Naive thymus-derived CD4-positive, alpha-beta T cell (primary cell): ENCODE results near the gene LANCL2. TPM values are rescaled to one million over a fixed set of nuclear protein-coding genes. Genes with fewer than 3 reads are reported as not detected.
"Not testable (repeated sequence)": the region's sequence is repeated elsewhere in the genome, so short reads cannot be mapped to it uniquely, and the experiment has no call there.

ENCODE experiments used
- ATAC-seq: fragments of 150-1000 bp; cut with Tn5 transposase; 2 replicates; pipeline ENCODE4 v1.10.0; 2021; ENCODE audit warnings: mild to moderate bottlenecking, moderate library complexity
- CTCF ChIA-PET: fragments of 350-600 bp; sonication (Branson Sonifier 250); formaldehyde crosslinking; loops from one replicate; lab custom pipeline; 2021; ENCODE audit warnings: antibody characterized with exemption; lab: Charles Lee
- POLR2A ChIA-PET: fragments of 350-600 bp; sonication (Branson Sonifier 250); formaldehyde crosslinking; loops from one replicate; lab custom pipeline; 2021; ENCODE audit warnings: antibody characterized with exemption, inconsistent platforms; lab: Charles Lee
- DNase-seq, 9 donors: peaks; one replicate each; pipeline versions ENCODE4 v3.0.0 to v3.0.0-alpha.2; 2020 to 2022; ENCODE audit warnings: mixed read lengths in 1 of 9
- H3K27ac ChIP-seq: one replicate; pipeline ENCODE4 v1.7.0; 2013; ENCODE audit warnings: mild to moderate bottlenecking, low read depth, low read length, moderate library complexity
- H3K27me3 ChIP-seq, 2 donors: one replicate each; pipeline ENCODE4 v1.7.0; 2013; ENCODE audit warnings: low read length in 2 of 2, mild to moderate bottlenecking in 2 of 2, moderate library complexity in 2 of 2; ENCODE audit not compliant: control insufficient read depth in 2 of 2, insufficient read depth in 2 of 2
- H3K36me3 ChIP-seq, 3 experiments: 1 replicate in 2 of 3; 2 replicates in 1 of 3; pipeline ENCODE4 v1.7.0; 2013; ENCODE audit warnings: low read length in 3 of 3, mild to moderate bottlenecking in 3 of 3, moderate library complexity in 1 of 3; ENCODE audit not compliant: insufficient read depth in 3 of 3, control insufficient read depth in 2 of 3
- H3K4me1 ChIP-seq, 2 donors: one replicate each; pipeline ENCODE4 v1.7.0; 2013; ENCODE audit warnings: low read length in 2 of 2, mild to moderate bottlenecking in 2 of 2, moderate library complexity in 1 of 2; ENCODE audit not compliant: control insufficient read depth in 2 of 2, insufficient read depth in 2 of 2
- H3K4me3 ChIP-seq: 2 replicates; pipeline ENCODE4 v1.7.0; 2013; ENCODE audit warnings: mild to moderate bottlenecking, low read length
- H3K9me3 ChIP-seq, 3 experiments: 1 replicate in 2 of 3; 2 replicates in 1 of 3; pipeline ENCODE4 v1.7.0; 2013; ENCODE audit warnings: low read length in 3 of 3; ENCODE audit not compliant: control insufficient read depth in 2 of 3
- H3K27ac Mint-ChIP-seq, 9 donors: one replicate each; pipeline ENCODE4 v1.8.0; 2020 to 2022; ENCODE audit warnings: mixed read lengths in 9 of 9, mild to moderate bottlenecking in 8 of 9, moderate library complexity in 5 of 9, inconsistent platforms in 2 of 9
- H3K27me3 Mint-ChIP-seq, 5 donors: one replicate each; pipeline ENCODE4 v1.8.0; 2021 to 2022; ENCODE audit warnings: mixed read lengths in 5 of 5, mild to moderate bottlenecking in 1 of 5
- H3K36me3 Mint-ChIP-seq, 5 donors: one replicate each; pipeline ENCODE4 v1.8.0; 2020 to 2022; ENCODE audit warnings: mixed read lengths in 5 of 5, mild to moderate bottlenecking in 3 of 5, inconsistent platforms in 1 of 5
- H3K4me1 Mint-ChIP-seq, 7 donors: one replicate each; pipeline ENCODE4 v1.8.0; 2020 to 2022; ENCODE audit warnings: mixed read lengths in 7 of 7, mild to moderate bottlenecking in 3 of 7, inconsistent platforms in 1 of 7
- H3K4me3 Mint-ChIP-seq, 10 donors: one replicate each; pipeline ENCODE4 v1.8.0; 2020 to 2022; ENCODE audit warnings: mild to moderate bottlenecking in 10 of 10, mixed read lengths in 10 of 10, moderate library complexity in 6 of 10, inconsistent platforms in 2 of 10
- H3K9me3 Mint-ChIP-seq, 11 donors: one replicate each; pipeline ENCODE4 v1.8.0; 2020 to 2022; ENCODE audit warnings: mixed read lengths in 11 of 11, mild to moderate bottlenecking in 4 of 11, inconsistent platforms in 1 of 11, moderate library complexity in 1 of 11
- intact Hi-C, 2 donors: fragments of 100-400 bp; cut with micrococcal nuclease; formaldehyde crosslinking; loops; one replicate each; pipeline ENCODE4 v1.15.1; 2023
- polyA plus RNA-seq, 2 donors: library from polyadenylated mRNA; unstranded; fragments of 300-500 nt; fragmentation: Illumina TruSeq; gene quantifications; one replicate each; pipeline ENCODE4 v1.2.3, GENCODE V29; 2021
- total RNA-seq, 6 experiments: library from RNA in 5 of 6; stranded (reverse) in 5 of 6; gene quantifications; 1 replicate in 5 of 6; 2 replicates in 1 of 6; pipeline ENCODE4 v1.2.3 and lab custom pipeline; 2021 to 2026

The LANCL2 gene
- total and polyA plus RNA-seq, 7 experiments from 2014 or later = 4.8 to 10.5 (median 8.2) TPM

GRCh38 chr7:55411844-55412243 is 46.7 kb downstream of the LANCL2 start:
- H3K4me3 ChIP-seq = no peak overlapping the region
- Mint-ChIP-seq H3K9me3 (no peaks in the 10 kb centered on the region), H3K27ac (peak overlapping the region in 1 of 9 donors; percentile 12), H3K36me3 (peaks cover 0 to 11% (median 0%) of the 10 kb centered on the region in 5 donors), H3K27me3 (no peaks in the 10 kb centered on the region), H3K4me1 (peaks cover 0 to 5% (median 2%) of the 10 kb centered on the region in 7 donors), H3K4me3 (no peak overlapping the region)
- H3K4me1 ChIP-seq = no peaks in the 10 kb centered on the region
- DNase-seq (no peak), ATAC-seq (no peak)
- CTCF ChIA-PET = no interaction called here
- H3K27me3 ChIP-seq = no peaks in the 10 kb centered on the region
- H3K36me3 ChIP-seq = peaks cover 0 to 15% (median 0%) of the 10 kb centered on the region in 3 experiments
- H3K27ac ChIP-seq = no peak overlapping the region
- intact Hi-C loops = no loop called here
- no peaks in the 10 kb centered on the region for H3K9me3 ChIP-seq
- POLR2A ChIA-PET = no interaction called here

- H3K4me3 Mint-ChIP-seq = peak overlapping the region in 1 of 10 donors; percentile 45
- ChIA-PET CTCF (interaction anchor here (0.5 to 2.8 kb wide), 3 partner anchors 133 to 830 kb away, joined by 3 to 21 read pairs (median 7); no protein-coding TSS in a partner anchor), POLR2A (no interaction called here)
- H3K27ac ChIP-seq = no peak overlapping the region
- no peaks in the 10 kb centered on the region for H3K9me3 ChIP-seq
- no peaks in the 10 kb centered on the region for H3K27me3 Mint-ChIP-seq
- H3K27ac Mint-ChIP-seq = peak overlapping the region in 1 of 9 donors; percentile 26
- peaks cover 0 to 5% (median 2%) of the 10 kb centered on the region in 7 donors for H3K4me1 Mint-ChIP-seq
- peaks cover 0 to 11% (median 0%) of the 10 kb centered on the region in 3 experiments for H3K36me3 ChIP-seq
- intact Hi-C loops = no loop called here
- ATAC-seq = no peak
- no peaks in the 10 kb centered on the region for H3K4me1 ChIP-seq
- H3K27me3 ChIP-seq = no peaks in the 10 kb centered on the region
- no peak overlapping the region for H3K4me3 ChIP-seq
- DNase-seq = no peak
- H3K36me3 Mint-ChIP-seq = peaks cover 0 to 6% (median 0%) of the 10 kb centered on the region in 5 donors
- no peaks in the 10 kb centered on the region for H3K9me3 Mint-ChIP-seq
Observed at GRCh38 chr7:55413442-55413841, 48.3 kb downstream of the LANCL2 start.

DNA sequence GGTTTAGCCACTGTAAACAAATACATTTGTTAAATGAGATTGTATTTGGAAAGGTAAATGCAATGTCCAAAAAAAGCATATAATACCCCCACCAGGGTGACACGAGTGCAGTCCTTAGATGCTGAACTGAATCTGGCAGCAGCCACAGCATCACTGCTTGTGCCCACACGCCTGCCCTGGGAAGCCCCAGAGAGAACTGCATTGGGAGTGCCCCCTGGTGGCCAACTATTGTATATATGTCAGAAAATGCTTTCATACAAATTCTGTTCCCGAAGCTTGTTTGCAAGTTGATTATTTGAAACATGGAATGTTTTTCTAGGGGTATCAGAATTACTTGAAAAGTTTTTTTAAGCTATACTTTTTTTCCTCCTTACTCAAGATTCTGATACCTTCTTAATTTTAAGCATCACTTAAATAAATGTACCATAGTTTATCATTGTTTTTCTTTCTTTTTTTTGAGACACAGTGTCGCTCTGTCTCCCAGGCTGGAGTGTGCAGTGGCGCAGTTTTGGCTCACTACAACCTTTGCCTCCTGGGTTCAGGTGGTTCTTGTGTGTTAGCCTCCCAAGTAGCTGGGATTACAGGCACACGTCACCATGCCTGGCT is 50.1 kb downstream of the LANCL2 start:
- CTCF ChIA-PET = interaction anchor here (0.6 to 2.8 kb wide), 14 partner anchors 9 to 641 kb away, joined by 3 to 21 read pairs (median 3); no protein-coding TSS in a partner anchor
- Histone ChIP-seq H3K4me3 (no peak overlapping the region), H3K27ac (no peak overlapping the region), H3K27me3 (no peaks in the 10 kb centered on the region), H3K36me3 (peaks cover 0 to 11% (median 0%) of the 10 kb centered on the region in 3 experiments), H3K4me1 (no peaks in the 10 kb centered on the region), H3K9me3 (no peaks in the 10 kb centered on the region)
- Mint-ChIP-seq H3K27ac (peak overlapping the region in 3 of 9 donors; percentile 2 to 39 (median 32)), H3K4me1 (peaks cover 0 to 5% (median 2%) of the 10 kb centered on the region in 7 donors), H3K27me3 (no peaks in the 10 kb centered on the region), H3K4me3 (no peak overlapping the region), H3K36me3 (peaks cover 0 to 10% (median 0%) of the 10 kb centered on the region in 5 donors), H3K9me3 (no peaks in the 10 kb centered on the region)
- intact Hi-C loops = loop anchor here (1.0 to 5.0 kb wide), 5 partner anchors 49 to 658 kb away; partner anchors contain the start of genes LANCL2 (in 1 of the 2) and SEC61G (in 1 of the 2)
- POLR2A ChIA-PET = no interaction called here
- peak; percentile 99 for ATAC-seq
- peak; percentile 64 to 80 (median 73) for DNase-seq

DNA sequence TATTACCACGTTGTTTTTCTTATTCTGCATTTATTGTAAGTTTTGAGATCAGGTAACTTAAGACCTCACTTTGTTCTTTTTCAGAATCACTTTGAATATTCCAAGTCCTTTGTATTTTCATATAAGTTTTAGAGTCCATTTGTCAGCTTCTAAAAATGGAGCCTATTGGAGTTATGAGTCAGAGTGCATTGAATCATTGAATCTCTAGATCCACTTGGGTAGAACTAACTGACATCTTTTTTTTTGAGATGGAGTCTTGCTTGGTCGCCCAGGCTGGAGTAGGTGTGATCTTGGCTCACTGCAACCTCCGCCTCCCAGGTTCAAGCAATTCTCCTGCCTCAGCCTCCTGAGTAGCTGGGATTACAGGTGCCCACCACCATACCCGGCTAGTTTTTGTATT is 52.3 kb downstream of the LANCL2 start:
- intact Hi-C loops = loop anchor here in 1 of 2 donors (5.0 kb wide), 1 partner anchor 660 kb away; the partner anchor contains the start of gene SEC61G
- H3K9me3 Mint-ChIP-seq, H3K9me3 ChIP-seq, H3K36me3 Mint-ChIP-seq, DNase-seq, H3K27me3 Mint-ChIP-seq, H3K4me1 ChIP-seq, POLR2A ChIA-PET, H3K27ac Mint-ChIP-seq, H3K4me3 ChIP-seq, H3K27me3 ChIP-seq, H3K27ac ChIP-seq, H3K4me1 Mint-ChIP-seq, H3K36me3 ChIP-seq, ATAC-seq, H3K4me3 Mint-ChIP-seq: not testable (repeated sequence)
- CTCF ChIA-PET = interaction anchor here (0.6 to 0.8 kb wide), 3 partner anchors 114 to 148 kb away, joined by 3 to 6 read pairs (median 5); no protein-coding TSS in a partner anchor

- no peaks in the 10 kb centered on the region for H3K27me3 Mint-ChIP-seq
- peaks cover 0 to 1% (median 0%) of the 10 kb centered on the region in 11 donors for H3K9me3 Mint-ChIP-seq
- no peaks in the 10 kb centered on the region for H3K9me3 ChIP-seq
- no peak overlapping the region for H3K4me3 Mint-ChIP-seq
- DNase-seq = no peak
- H3K4me1 ChIP-seq = no peaks in the 10 kb centered on the region
- ChIA-PET POLR2A (no interaction called here), CTCF (no interaction called here)
- no peak overlapping the region for H3K4me3 ChIP-seq
- H3K27ac Mint-ChIP-seq = no peak overlapping the region
- intact Hi-C loops = no loop called here
- no peaks in the 10 kb centered on the region for H3K27me3 ChIP-seq
- peaks cover 0 to 5% (median 0%) of the 10 kb centered on the region in 3 experiments for H3K36me3 ChIP-seq
- H3K36me3 Mint-ChIP-seq = peaks cover 0 to 21% (median 5%) of the 10 kb centered on the region in 5 donors
- no peak for ATAC-seq
- no peaks in the 10 kb centered on the region for H3K4me1 Mint-ChIP-seq
- no peak overlapping the region for H3K27ac ChIP-seq
Observed at GRCh38 chr7:55420530-55420929, 55.4 kb downstream of the LANCL2 start.

GRCh38 chr7:55423277-55423711 is 58.2 kb downstream of the LANCL2 start:
- CTCF ChIA-PET = interaction anchor here (1.0 kb wide), 1 partner anchor 46 kb away, joined by 4 read pairs; no protein-coding TSS in a partner anchor
- intact Hi-C loops = no loop called here

More at GRCh38 chr7:55423277-55423711, 58.2 kb downstream of the LANCL2 start:
- Histone ChIP-seq H3K27me3 (no peaks in the 10 kb centered on the region), H3K36me3 (peaks cover 0 to 14% (median 0%) of the 10 kb centered on the region in 3 experiments), H3K27ac (no peak overlapping the region), H3K4me1 (no peaks in the 10 kb centered on the region), H3K9me3 (no peaks in the 10 kb centered on the region), H3K4me3 (no peak overlapping the region)
- H3K27me3 Mint-ChIP-seq = no peaks in the 10 kb centered on the region
- DNase-seq = no peak
- POLR2A ChIA-PET = interaction anchor here (1.0 kb wide), 1 partner anchor 149 kb away, joined by 4 read pairs; the partner anchor contains the start of gene VOPP1
- no peak for ATAC-seq
- no peak overlapping the region for H3K27ac Mint-ChIP-seq
- H3K36me3 Mint-ChIP-seq = peaks cover 5 to 34% (median 16%) of the 10 kb centered on the region in 5 donors
- no peak overlapping the region for H3K4me3 Mint-ChIP-seq
- peaks cover 0 to 1% (median 0%) of the 10 kb centered on the region in 11 donors for H3K9me3 Mint-ChIP-seq
- H3K4me1 Mint-ChIP-seq = peaks cover 0 to 6% (median 0%) of the 10 kb centered on the region in 7 donors
